Cardiac fibroblast (primary cell): ENCODE results near the gene BMP7.

Source experiments
- DNase-seq, 2 donors: peaks; one replicate each; pipeline versions ENCODE4 v3.0.0 to v3.0.0-alpha.2; 2010; ENCODE audit warnings: low read depth in 2 of 2
- H3K4me3 ChIP-seq, 2 donors: replicated peaks in 1 of 2; 1 replicate in 1 of 2; 2 replicates in 1 of 2; pipeline ENCODE4 v1.5.1; 2011; ENCODE audit warnings: low read depth in 2 of 2, low read length in 2 of 2, mild to moderate bottlenecking in 2 of 2, moderate library complexity in 1 of 2
- CTCF ChIP-seq: IDR thresholded peaks from one replicate; pipeline ENCODE4 v1.5.1; 2011; ENCODE audit warnings: low read depth, mild to moderate bottlenecking, low read length, inconsistent platforms

Gene BMP7

GRCh38 chr20:57222631-57222950 is 43.9 kb downstream of the BMP7 start:
- no peak overlapping the region for H3K4me3 ChIP-seq
- no peak for TF ChIP-seq CTCF
- no peak for DNase-seq

GRCh38 chr20:57221916-57222630 is 44.4 kb downstream of the BMP7 start:
- TF ChIP-seq CTCF: no peak
- DNase-seq: no peak
- H3K4me3 ChIP-seq: no peak overlapping the region

- no peak overlapping the region for H3K4me3 ChIP-seq
- no peak for DNase-seq
- no peak for TF ChIP-seq CTCF
Observed at GRCh38 chr20:57220337-57221145, 45.9 kb downstream of the BMP7 start.

GRCh38 chr20:57219071-57219677 is 47.3 kb downstream of the BMP7 start:
- DNase-seq: no peak
- no peak for TF ChIP-seq CTCF
- H3K4me3 ChIP-seq: no peak overlapping the region

- no peak for TF ChIP-seq CTCF
- H3K4me3 ChIP-seq: no peak overlapping the region
- no peak for DNase-seq
Observed at GRCh38 chr20:57218489-57218888, 48.0 kb downstream of the BMP7 start.

GRCh38 chr20:57217802-57218201 is 48.6 kb downstream of the BMP7 start:
- no peak for DNase-seq
- H3K4me3 ChIP-seq: no peak overlapping the region
- no peak for TF ChIP-seq CTCF
